NCI-H82 treated with DMSO at 0.1 percent for 48 hours (cell line): ENCODE data around the gene VHLL.

Experiments used
- DNase-seq: peaks from one replicate; lab custom pipeline; 2025; ENCODE audit not compliant: unreplicated experiment; lab: John Stamatoyannopoulos, UW

VHLL gene

GRCh38 chr1:156257711-156258110 lies 41.4 kb downstream of the VHLL start:
- no peak for DNase-seq

GRCh38 chr1:156253634-156254033 lies 45.5 kb downstream of the VHLL start:
- DNase-seq = no peak

GRCh38 chr1:156251527-156251926 lies 47.6 kb downstream of the VHLL start:
- DNase-seq = no peak

GRCh38 chr1:156249593-156249992 lies 49.5 kb downstream of the VHLL start:
- DNase-seq = no peak
